Dendritic cell treated with granulocyte-macrophage colony-stimulating factor and Interleukin-4, amounts not matched to agents 40 ng/mL and 50 ng/mL, for 4 days (primary cell): Measurements from ENCODE around the gene IFNA6.
"Not testable (repeated sequence)": the region's sequence is repeated elsewhere in the genome, so short reads cannot be mapped to it uniquely, and the experiment has no call there.

Source experiments
- H3K27ac Mint-ChIP-seq: one replicate; pipeline ENCODE4 v1.8.0; 2022; ENCODE audit warnings: mild to moderate bottlenecking, mixed read lengths
- H3K27me3 Mint-ChIP-seq: one replicate; pipeline ENCODE4 v1.8.0; 2022; ENCODE audit warnings: mild to moderate bottlenecking, mixed read lengths
- H3K36me3 Mint-ChIP-seq: one replicate; pipeline ENCODE4 v1.8.0; 2022; ENCODE audit warnings: low read depth, mixed read lengths
- H3K4me1 Mint-ChIP-seq: one replicate; pipeline ENCODE4 v1.8.0; 2022; ENCODE audit warnings: low read depth, mixed read lengths
- H3K4me3 Mint-ChIP-seq: one replicate; pipeline ENCODE4 v1.8.0; 2022; ENCODE audit warnings: mild to moderate bottlenecking, moderate library complexity, mixed read lengths
- H3K9me3 Mint-ChIP-seq: one replicate; pipeline ENCODE4 v1.8.0; 2022; ENCODE audit warnings: mixed read lengths
- intact Hi-C: fragments of 100-400 bp; cut with micrococcal nuclease; formaldehyde crosslinking; loops from one replicate; pipeline ENCODE4 v1.15.0; 2022

The IFNA6 gene

GRCh38 chr9:21350787-21351186 is at the start of gene IFNA6:
Gene IFNA6, minus strand, starts transcription at chr9:21350887. Its CDS starts 0 bp downstream, at chr9:21350887.
- no peaks in the 10 kb centered on the region for H3K36me3 Mint-ChIP-seq
- no peak within 1 kb of the TSS for H3K27ac Mint-ChIP-seq
- peaks cover 34% of the 10 kb centered on the region for H3K27me3 Mint-ChIP-seq
- no peaks in the 10 kb centered on the region for H3K4me1 Mint-ChIP-seq
- H3K4me3 Mint-ChIP-seq, result no peak within 1 kb of the TSS
- peaks cover 7% of the 10 kb centered on the region for H3K9me3 Mint-ChIP-seq
- intact Hi-C loops, result no loop called here

GRCh38 chr9:21399956-21400355 is 49.3 kb upstream of the IFNA6 start:
- Mint-ChIP-seq H3K36me3 (no peaks in the 10 kb centered on the region), H3K4me3 (no peak overlapping the region), H3K27me3 (peaks cover 73% of the 10 kb centered on the region), H3K4me1 (peaks cover 23% of the 10 kb centered on the region), H3K27ac (no peak overlapping the region), H3K9me3 (no peaks in the 10 kb centered on the region)
- intact Hi-C loops, result loop anchor here (10.0 kb wide), 1 partner anchor 145 kb away; no protein-coding TSS in a partner anchor

GRCh38 chr9:21398955-21399489 is 48.3 kb upstream of the IFNA6 start:
- Mint-ChIP-seq H3K36me3 (no peaks in the 10 kb centered on the region), H3K27ac (no peak overlapping the region), H3K4me3 (no peak overlapping the region), H3K4me1 (peaks cover 23% of the 10 kb centered on the region), H3K27me3 (peaks cover 69% of the 10 kb centered on the region), H3K9me3 (no peaks in the 10 kb centered on the region)
- intact Hi-C loops, result no loop called here

GRCh38 chr9:21395778-21396717 is 45.4 kb upstream of the IFNA6 start:
- Mint-ChIP-seq H3K4me1 (peaks cover 10% of the 10 kb centered on the region), H3K27me3 (peaks cover 71% of the 10 kb centered on the region), H3K9me3 (no peaks in the 10 kb centered on the region), H3K27ac (no peak overlapping the region), H3K36me3 (no peaks in the 10 kb centered on the region), H3K4me3 (peak overlapping the region; percentile 68)
- intact Hi-C loops, result loop anchor here (1.0 kb wide), 1 partner anchor 70 kb away; no protein-coding TSS in a partner anchor

GRCh38 chr9:21392270-21392669 is 41.6 kb upstream of the IFNA6 start:
- Mint-ChIP-seq H3K27ac (no peak overlapping the region), H3K4me1 (peaks cover 10% of the 10 kb centered on the region), H3K27me3 (peaks cover 74% of the 10 kb centered on the region), H3K36me3 (no peaks in the 10 kb centered on the region), H3K4me3 (no peak overlapping the region), H3K9me3 (no peaks in the 10 kb centered on the region)
- intact Hi-C loops, result no loop called here

- no peak within 1 kb of the TSS for H3K4me3 Mint-ChIP-seq
- H3K27me3 Mint-ChIP-seq, result peaks cover 61% of the 10 kb centered on the region
- no peak within 1 kb of the TSS for H3K27ac Mint-ChIP-seq
- H3K36me3 Mint-ChIP-seq, result no peaks in the 10 kb centered on the region
- peaks cover 25% of the 10 kb centered on the region for H3K4me1 Mint-ChIP-seq
- H3K9me3 Mint-ChIP-seq, result no peaks in the 10 kb centered on the region
- intact Hi-C loops, result no loop called here
These were observed 34.5 kb upstream of the IFNA6 start, which contains the start of gene IFNA2 for GRCh38 chr9:21385131-21385670. Gene IFNA2, minus strand, starts transcription at chr9:21385398. Its CDS starts 69 bp downstream, at chr9:21385329.

GRCh38 chr9:21383627-21384026 is 32.9 kb upstream of the IFNA6 start:
- Mint-ChIP-seq H3K9me3 (no peaks in the 10 kb centered on the region), H3K27me3 (peaks cover 64% of the 10 kb centered on the region), H3K27ac (no peak overlapping the region), H3K4me3 (no peak overlapping the region), H3K4me1 (peaks cover 30% of the 10 kb centered on the region), H3K36me3 (no peaks in the 10 kb centered on the region)
- intact Hi-C loops, result loop anchor here (5.0 kb wide), 1 partner anchor 49 kb away; no protein-coding TSS in a partner anchor

- no peak overlapping the region for H3K27ac Mint-ChIP-seq
- H3K9me3 Mint-ChIP-seq, result no peaks in the 10 kb centered on the region
- H3K27me3 Mint-ChIP-seq, result peaks cover 60% of the 10 kb centered on the region
- peak overlapping the region; percentile 48 for H3K4me3 Mint-ChIP-seq
- peaks cover 30% of the 10 kb centered on the region for H3K4me1 Mint-ChIP-seq
- H3K36me3 Mint-ChIP-seq, result no peaks in the 10 kb centered on the region
- intact Hi-C loops, result loop anchor here (5.0 kb wide), 1 partner anchor 51 kb away; no protein-coding TSS in a partner anchor
These were observed 31.0 kb upstream of the IFNA6 start for GRCh38 chr9:21381448-21382339.

- H3K27ac Mint-ChIP-seq, intact Hi-C loops, H3K9me3 Mint-ChIP-seq, H3K4me3 Mint-ChIP-seq, H3K36me3 Mint-ChIP-seq, H3K4me1 Mint-ChIP-seq: not testable (repeated sequence)
- peaks cover 31% of the 10 kb centered on the region for H3K27me3 Mint-ChIP-seq
These were observed 20.8 kb upstream of the IFNA6 start for GRCh38 chr9:21371467-21371866.

- intact Hi-C loops, result no loop called here
- Mint-ChIP-seq H3K4me1 (peaks cover 9% of the 10 kb centered on the region), H3K27ac (no peak within 1 kb of the TSS), H3K4me3 (no peak within 1 kb of the TSS), H3K27me3 (peaks cover 46% of the 10 kb centered on the region), H3K36me3 (no peaks in the 10 kb centered on the region), H3K9me3 (no peaks in the 10 kb centered on the region)
These were observed 17.3 kb upstream of the IFNA6 start, which contains the start of gene IFNA13 for GRCh38 chr9:21367957-21368356. Gene IFNA13, minus strand, starts transcription at chr9:21368057. Its CDS starts 47 bp downstream, at chr9:21368010.

GRCh38 chr9:21367169-21367568 is 16.5 kb upstream of the IFNA6 start:
- H3K4me3 Mint-ChIP-seq, H3K4me1 Mint-ChIP-seq, H3K9me3 Mint-ChIP-seq, H3K27ac Mint-ChIP-seq, H3K36me3 Mint-ChIP-seq, intact Hi-C loops: not testable (repeated sequence)
- H3K27me3 Mint-ChIP-seq, result peaks cover 47% of the 10 kb centered on the region

- intact Hi-C loops, result no loop called here
- H3K4me1 Mint-ChIP-seq, result peaks cover 20% of the 10 kb centered on the region
These were observed 11.6 kb upstream of the IFNA6 start for GRCh38 chr9:21362287-21362686.

More at GRCh38 chr9:21362287-21362686, 11.6 kb upstream of the IFNA6 start:
- peaks cover 45% of the 10 kb centered on the region for H3K27me3 Mint-ChIP-seq
- no peak overlapping the region for H3K27ac Mint-ChIP-seq
- no peak overlapping the region for H3K4me3 Mint-ChIP-seq
- no peaks in the 10 kb centered on the region for H3K36me3 Mint-ChIP-seq
- H3K9me3 Mint-ChIP-seq, result no peaks in the 10 kb centered on the region
